Fibroblast of lung (primary cell): Measurements from ENCODE around the gene CCDC112. TPM values are rescaled to one million over a fixed set of nuclear protein-coding genes. Genes with fewer than 3 reads are reported as not detected.

Experiments
- DNase-seq, 2 donors: peaks; one replicate each; pipeline versions ENCODE4 v3.0.0 to v3.0.0-alpha.2; 2010; ENCODE audit warnings: low read depth in 2 of 2
- H2AFZ ChIP-seq: 2 replicates; pipeline ENCODE4 v1.5.1; 2012; ENCODE audit warnings: low read length, control low read depth, inconsistent platforms
- H3K27ac ChIP-seq: 2 replicates; pipeline ENCODE4 v1.5.1; 2011; ENCODE audit warnings: low read length, control low read depth; ENCODE audit not compliant: insufficient read depth
- H3K27me3 ChIP-seq: 2 replicates; pipeline ENCODE4 v1.5.1; 2011; ENCODE audit warnings: mild to moderate bottlenecking, low read length; ENCODE audit not compliant: control insufficient read depth, insufficient read depth
- H3K36me3 ChIP-seq: 2 replicates; pipeline ENCODE4 v1.5.1; 2011; ENCODE audit warnings: low read length; ENCODE audit not compliant: control insufficient read depth, insufficient read depth
- H3K4me1 ChIP-seq: 2 replicates; pipeline ENCODE4 v1.5.1; 2011; ENCODE audit warnings: low read length; ENCODE audit not compliant: control insufficient read depth, insufficient read depth; ENCODE audit errors: extremely low read depth
- H3K4me2 ChIP-seq: 2 replicates; pipeline ENCODE4 v1.5.1; 2011; ENCODE audit warnings: low read length, control low read depth; ENCODE audit not compliant: insufficient read depth; ENCODE audit errors: extremely low read depth
- H3K4me3 ChIP-seq, 4 experiments: fragments of 200-600 bp in 1 of 4; sonication (generic) in 1 of 4; replicated peaks in 1 of 4; 2 replicates each; pipeline ENCODE4 v1.5.1; 2011 to 2016; ENCODE audit warnings: low read length in 4 of 4, low read depth in 3 of 4, mild to moderate bottlenecking in 3 of 4, control low read depth in 2 of 4, inconsistent platforms in 1 of 4, mixed read lengths in 1 of 4; ENCODE audit not compliant: insufficient read depth in 1 of 4; ENCODE audit errors: control extremely low read depth in 1 of 4
- H3K79me2 ChIP-seq: 2 replicates; pipeline ENCODE4 v1.5.1; 2012; ENCODE audit warnings: mild to moderate bottlenecking, low read length, inconsistent platforms; ENCODE audit not compliant: control insufficient read depth, insufficient read depth
- H3K9ac ChIP-seq: 2 replicates; pipeline ENCODE4 v1.5.1; 2011; ENCODE audit warnings: mild to moderate bottlenecking, low read length, control low read depth; ENCODE audit not compliant: insufficient read depth
- H3K9me3 ChIP-seq: 2 replicates; pipeline ENCODE4 v1.5.1; 2012; ENCODE audit warnings: low read depth, low read length; ENCODE audit not compliant: control insufficient read depth, insufficient read depth
- H4K20me1 ChIP-seq: 2 replicates; pipeline ENCODE4 v1.5.1; 2011; ENCODE audit warnings: low read length; ENCODE audit not compliant: control insufficient read depth, insufficient read depth; ENCODE audit errors: extremely low read depth
- EZH2 ChIP-seq: IDR thresholded peaks from 2 replicates; pipeline ENCODE4 v1.5.1; 2012; ENCODE audit warnings: low read length, control low read depth, mild to moderate bottlenecking; ENCODE audit errors: missing control alignments
- polyA plus RNA-seq, 2 donors: library from polyadenylated mRNA; depleted of rRNA in 1 of 2; stranded (reverse) in 1 of 2; unstranded in 1 of 2; fragments of >200 nt; gene quantifications; 2 replicates each; pipeline ENCODE4 v1.2.1, GENCODE V29; 2011 to 2012; ENCODE audit warnings: missing spikeins in 1 of 2
- total RNA-seq: library from RNA; depleted of rRNA; stranded (reverse); fragments of >200 nt; gene quantifications from 2 replicates; pipeline ENCODE4 v1.2.1, GENCODE V29; 2014
- TF ChIP-seq, protein P1 (sequence below), 2 donors: IDR thresholded peaks in 1 of 2; conservative IDR thresholded peaks in 1 of 2; 1 replicate in 1 of 2; 2 replicates in 1 of 2; pipeline ENCODE4 v1.5.1; 2011 to 2012; ENCODE audit warnings: low read length in 2 of 2, control low read depth in 1 of 2, inconsistent platforms in 1 of 2, low read depth in 1 of 2, mild to moderate bottlenecking in 1 of 2

CCDC112 gene
- total and polyA plus RNA-seq, 2 donors (not counting 1 experiment from before 2014, with no cell fraction given): 5.7 to 13.7 TPM

DNA sequence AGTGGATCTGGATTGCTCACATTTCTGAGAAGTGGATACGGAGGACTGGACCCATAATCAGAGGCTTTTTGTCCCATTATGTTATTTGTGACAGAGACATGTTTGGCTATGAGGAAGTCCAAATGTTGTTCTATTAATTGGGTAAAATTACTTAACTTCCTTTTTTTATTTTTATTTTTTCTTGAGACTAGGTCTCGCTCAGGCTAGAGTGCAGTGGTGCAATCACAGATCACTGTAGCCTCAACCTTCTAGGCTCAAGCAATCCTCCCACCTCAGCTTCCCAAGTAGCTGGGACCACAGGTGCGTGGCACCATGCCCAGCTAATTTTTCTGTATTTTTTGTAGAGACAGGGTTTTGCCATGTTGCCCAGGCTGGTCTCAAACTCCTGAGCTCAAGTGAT is 21.9 kb downstream of the CCDC112 start:
- H4K20me1 ChIP-seq: no peaks in the 10 kb centered on the region
- H3K4me2 ChIP-seq: no peak overlapping the region
- no peaks in the 10 kb centered on the region for H3K9me3 ChIP-seq
- TF ChIP-seq, protein P1, sequence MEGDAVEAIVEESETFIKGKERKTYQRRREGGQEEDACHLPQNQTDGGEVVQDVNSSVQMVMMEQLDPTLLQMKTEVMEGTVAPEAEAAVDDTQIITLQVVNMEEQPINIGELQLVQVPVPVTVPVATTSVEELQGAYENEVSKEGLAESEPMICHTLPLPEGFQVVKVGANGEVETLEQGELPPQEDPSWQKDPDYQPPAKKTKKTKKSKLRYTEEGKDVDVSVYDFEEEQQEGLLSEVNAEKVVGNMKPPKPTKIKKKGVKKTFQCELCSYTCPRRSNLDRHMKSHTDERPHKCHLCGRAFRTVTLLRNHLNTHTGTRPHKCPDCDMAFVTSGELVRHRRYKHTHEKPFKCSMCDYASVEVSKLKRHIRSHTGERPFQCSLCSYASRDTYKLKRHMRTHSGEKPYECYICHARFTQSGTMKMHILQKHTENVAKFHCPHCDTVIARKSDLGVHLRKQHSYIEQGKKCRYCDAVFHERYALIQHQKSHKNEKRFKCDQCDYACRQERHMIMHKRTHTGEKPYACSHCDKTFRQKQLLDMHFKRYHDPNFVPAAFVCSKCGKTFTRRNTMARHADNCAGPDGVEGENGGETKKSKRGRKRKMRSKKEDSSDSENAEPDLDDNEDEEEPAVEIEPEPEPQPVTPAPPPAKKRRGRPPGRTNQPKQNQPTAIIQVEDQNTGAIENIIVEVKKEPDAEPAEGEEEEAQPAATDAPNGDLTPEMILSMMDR (conservative IDR thresholded peaks at IDR 0.05 in 1 of 2, IDR thresholded peaks at IDR 0.05 in 1 of 2; ENCODE audit: low read depth in 1 of 2, low read length in 2 of 2): no peak
- TF ChIP-seq EZH2: no peak
- no peaks in the 10 kb centered on the region for H3K4me1 ChIP-seq
- DNase-seq: no peak
- no peaks in the 10 kb centered on the region for H3K79me2 ChIP-seq
- no peak overlapping the region for H2AFZ ChIP-seq
- H3K9ac ChIP-seq: no peak overlapping the region
- no peak overlapping the region for H3K4me3 ChIP-seq
- no peaks in the 10 kb centered on the region for H3K36me3 ChIP-seq
- no peak overlapping the region for H3K27ac ChIP-seq
- H3K27me3 ChIP-seq: no peaks in the 10 kb centered on the region

DNA sequence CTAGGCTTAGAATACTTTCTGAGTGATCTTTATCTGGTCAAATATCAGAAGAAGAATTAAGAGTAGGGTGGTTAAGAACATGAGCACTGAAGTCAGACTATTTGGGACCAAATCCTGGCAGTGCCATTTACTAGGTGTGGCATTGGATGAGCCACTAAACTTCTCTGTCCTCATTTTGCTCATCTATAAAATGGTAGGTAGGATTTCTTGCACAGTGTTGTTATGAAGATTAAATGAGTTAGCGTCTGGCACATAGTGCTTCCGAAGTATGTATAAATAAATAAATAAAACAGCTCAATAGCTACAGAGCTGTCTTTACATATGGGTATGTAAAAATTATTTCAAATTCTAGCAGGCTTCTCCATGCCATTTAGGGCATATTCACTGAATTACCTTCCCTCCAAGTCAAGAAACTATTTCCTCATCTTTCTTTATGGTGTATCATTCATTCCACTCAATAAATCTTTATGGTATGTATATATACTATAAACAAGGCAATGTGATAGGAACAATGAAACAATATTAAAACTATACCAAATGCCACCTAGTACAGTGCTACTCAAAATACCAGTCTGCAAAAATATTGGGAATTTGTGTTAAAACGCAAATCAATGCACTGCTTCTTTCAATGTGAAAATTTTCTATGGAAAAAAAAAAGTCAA is 24.0 kb downstream of the CCDC112 start:
- Histone ChIP-seq H3K27ac (no peak overlapping the region), H3K4me3 (no peak overlapping the region), H4K20me1 (no peaks in the 10 kb centered on the region), H3K27me3 (no peaks in the 10 kb centered on the region), H3K9ac (no peak overlapping the region), H3K4me1 (peaks cover 2% of the 10 kb centered on the region), H3K9me3 (no peaks in the 10 kb centered on the region), H3K4me2 (no peak overlapping the region), H3K79me2 (no peaks in the 10 kb centered on the region), H2AFZ (no peak overlapping the region), H3K36me3 (no peaks in the 10 kb centered on the region)
- no peak for DNase-seq
- TF ChIP-seq, protein P1 (conservative IDR thresholded peaks at IDR 0.05 in 1 of 2, IDR thresholded peaks at IDR 0.05 in 1 of 2; ENCODE audit: low read depth in 1 of 2, low read length in 2 of 2): no peak
- TF ChIP-seq EZH2: no peak

DNA sequence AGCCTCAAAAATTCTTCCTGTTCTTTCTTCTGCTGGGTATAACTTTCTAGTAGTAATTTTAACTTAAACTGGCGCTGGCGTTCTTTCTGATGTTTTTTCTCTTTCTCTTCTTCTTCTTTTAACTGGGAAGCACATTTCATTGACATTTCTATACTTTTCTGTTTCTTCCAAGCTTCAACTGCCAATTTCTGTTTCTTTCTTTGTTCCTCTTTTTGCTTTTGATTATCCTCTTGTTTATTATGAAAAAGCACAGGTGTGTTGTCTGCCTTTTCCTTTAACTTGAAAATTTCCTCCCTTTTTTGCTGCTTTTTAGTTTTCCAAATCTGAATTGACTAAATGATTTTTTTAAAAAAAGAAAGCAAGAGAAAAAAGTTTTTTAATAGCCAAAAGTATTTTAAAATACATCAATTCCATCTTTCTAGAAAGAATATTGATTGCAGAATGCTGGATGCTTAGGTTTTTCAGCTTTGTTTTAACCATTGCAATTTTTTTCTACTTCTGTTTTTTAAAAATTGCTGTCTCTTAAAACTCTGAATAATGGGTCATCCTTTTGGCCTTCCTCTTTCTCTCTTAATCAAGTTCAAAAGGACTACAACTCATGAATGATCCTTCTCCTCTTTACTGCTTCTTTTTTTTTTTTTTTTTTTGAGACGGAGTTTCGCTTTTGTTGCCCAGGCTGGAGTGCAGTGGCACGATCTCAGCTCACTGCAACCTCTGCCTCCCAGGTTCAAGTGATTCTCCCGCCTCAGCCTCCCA is 25.0 kb downstream of the CCDC112 start:
- H3K9me3 ChIP-seq: no peaks in the 10 kb centered on the region
- no peak for TF ChIP-seq EZH2
- TF ChIP-seq, protein P1 (conservative IDR thresholded peaks at IDR 0.05 in 1 of 2, IDR thresholded peaks at IDR 0.05 in 1 of 2; ENCODE audit: low read depth in 1 of 2, low read length in 2 of 2): no peak
- H3K79me2 ChIP-seq: no peaks in the 10 kb centered on the region
- no peak overlapping the region for H2AFZ ChIP-seq
- H3K4me1 ChIP-seq: peaks cover 2% of the 10 kb centered on the region
- no peaks in the 10 kb centered on the region for H3K27me3 ChIP-seq
- no peak for DNase-seq
- H3K36me3 ChIP-seq: no peaks in the 10 kb centered on the region
- H3K9ac ChIP-seq: no peak overlapping the region
- H3K4me3 ChIP-seq: no peak overlapping the region
- H3K27ac ChIP-seq: no peak overlapping the region
- H4K20me1 ChIP-seq: no peaks in the 10 kb centered on the region
- H3K4me2 ChIP-seq: no peak overlapping the region
